ENCODE results near the gene PSMG4. TPM values are rescaled to one million over a fixed set of nuclear protein-coding genes. Genes with fewer than 3 reads are reported as not detected.

PSMG4 gene
- total RNA-seq, 1 donor from 2014 or later, result 24.1 TPM

DNA sequence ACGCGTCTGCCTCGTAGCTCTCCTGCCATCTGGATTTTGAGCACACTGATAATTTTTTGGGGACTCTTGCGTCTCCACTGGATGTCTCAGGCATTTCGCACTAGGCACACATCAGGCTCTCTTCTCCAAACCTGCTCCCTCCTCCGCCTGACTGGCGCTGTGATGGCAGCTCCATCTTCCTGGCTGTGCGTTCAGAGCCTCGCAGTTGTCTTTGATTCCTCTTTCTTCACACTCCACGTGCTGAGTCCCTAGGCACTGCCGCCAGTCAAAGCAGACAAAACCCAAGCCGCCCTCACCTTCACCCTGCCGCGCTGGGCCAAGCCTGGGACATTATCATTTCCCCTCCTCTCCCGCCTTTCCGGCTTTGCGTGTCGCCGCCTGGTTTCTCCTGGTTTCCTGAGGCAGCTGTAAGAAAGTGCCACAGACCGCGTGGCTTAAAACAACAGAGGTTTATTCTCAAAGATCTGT, 778 bp downstream of the PSMG4 start:
- Mint-ChIP-seq H3K36me3 (no peaks in the 10 kb centered on the region), H3K27ac (peak overlapping the region; percentile 95), H3K4me1 (ENCODE audit: unreplicated experiment) (peaks cover 20% of the 10 kb centered on the region), H3K9me3 (peaks cover 5% of the 10 kb centered on the region), H3K4me3 (peak overlapping the region; percentile 98), H3K27me3 (peaks cover 17% of the 10 kb centered on the region)
- TF ChIP-seq, protein P1, sequence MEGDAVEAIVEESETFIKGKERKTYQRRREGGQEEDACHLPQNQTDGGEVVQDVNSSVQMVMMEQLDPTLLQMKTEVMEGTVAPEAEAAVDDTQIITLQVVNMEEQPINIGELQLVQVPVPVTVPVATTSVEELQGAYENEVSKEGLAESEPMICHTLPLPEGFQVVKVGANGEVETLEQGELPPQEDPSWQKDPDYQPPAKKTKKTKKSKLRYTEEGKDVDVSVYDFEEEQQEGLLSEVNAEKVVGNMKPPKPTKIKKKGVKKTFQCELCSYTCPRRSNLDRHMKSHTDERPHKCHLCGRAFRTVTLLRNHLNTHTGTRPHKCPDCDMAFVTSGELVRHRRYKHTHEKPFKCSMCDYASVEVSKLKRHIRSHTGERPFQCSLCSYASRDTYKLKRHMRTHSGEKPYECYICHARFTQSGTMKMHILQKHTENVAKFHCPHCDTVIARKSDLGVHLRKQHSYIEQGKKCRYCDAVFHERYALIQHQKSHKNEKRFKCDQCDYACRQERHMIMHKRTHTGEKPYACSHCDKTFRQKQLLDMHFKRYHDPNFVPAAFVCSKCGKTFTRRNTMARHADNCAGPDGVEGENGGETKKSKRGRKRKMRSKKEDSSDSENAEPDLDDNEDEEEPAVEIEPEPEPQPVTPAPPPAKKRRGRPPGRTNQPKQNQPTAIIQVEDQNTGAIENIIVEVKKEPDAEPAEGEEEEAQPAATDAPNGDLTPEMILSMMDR (conservative IDR thresholded peaks at IDR 0.05), result no peak
- DNase-seq (ENCODE audit: extremely low spot score, unreplicated experiment), result no peak

DNA sequence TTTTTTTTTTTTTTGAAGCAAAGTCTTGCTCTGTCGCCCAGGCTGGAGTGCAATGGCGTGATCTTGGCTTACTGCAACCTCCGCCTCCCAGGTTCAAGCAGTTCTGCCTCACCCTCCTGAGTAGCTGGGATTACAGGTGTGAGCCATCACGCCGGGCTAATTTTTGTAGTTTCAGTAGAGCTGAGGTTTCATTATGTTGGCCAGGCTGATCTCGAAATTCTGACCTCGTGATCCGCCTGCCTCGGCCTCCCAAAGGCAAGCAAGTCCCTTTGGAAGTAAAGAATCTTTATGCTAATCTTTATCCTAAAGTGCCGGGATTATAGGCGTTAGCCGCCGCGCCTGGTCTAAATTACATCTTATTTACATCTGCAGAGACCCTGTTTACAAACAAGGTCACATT, 1.5 kb downstream of the PSMG4 start:
- DNase-seq (ENCODE audit: extremely low spot score, unreplicated experiment), result no peak
- H3K27ac Mint-ChIP-seq, result peak overlapping the region; percentile 63

DNA sequence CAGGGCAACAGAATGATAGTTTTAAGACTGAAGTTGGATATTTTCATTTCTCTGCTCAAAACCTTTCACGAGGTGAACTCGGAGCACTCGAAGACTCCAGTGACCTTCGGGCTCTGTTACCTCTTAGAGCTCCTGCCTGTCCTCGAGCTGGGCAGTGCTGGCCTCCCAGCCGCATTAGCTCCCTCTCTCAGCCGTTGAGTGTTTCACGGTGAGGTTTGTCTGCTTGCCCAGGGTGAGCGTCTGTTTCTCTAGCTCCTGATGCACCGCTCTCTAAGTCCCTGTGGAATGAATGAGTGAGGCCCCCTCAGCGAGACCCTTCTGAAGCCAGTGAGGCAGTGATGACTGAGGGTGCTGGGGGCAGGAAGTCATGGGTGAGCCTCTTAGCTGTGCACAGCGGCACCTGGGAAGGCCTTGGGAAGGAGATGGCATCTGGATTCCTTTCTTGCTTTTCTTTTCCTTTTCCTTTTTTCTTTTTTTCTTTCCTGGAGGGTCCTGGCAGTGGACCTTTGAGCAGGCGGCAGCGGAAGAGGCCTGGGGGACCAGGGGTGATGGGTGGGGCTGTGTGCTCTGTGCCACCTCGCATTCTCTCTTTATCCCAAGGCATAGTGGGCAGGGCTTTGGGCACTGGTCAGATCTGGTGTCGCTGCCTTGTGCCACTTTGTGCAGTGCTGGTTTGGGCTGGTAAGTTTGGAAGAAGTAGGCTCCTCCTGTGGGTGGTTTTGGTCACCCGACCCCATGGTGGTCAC, 2.2 kb downstream of the PSMG4 start:
- TF ChIP-seq, protein P1 (conservative IDR thresholded peaks at IDR 0.05), result no peak
- Mint-ChIP-seq H3K27me3 (peaks cover 9% of the 10 kb centered on the region), H3K4me3 (peak overlapping the region; percentile 63), H3K4me1 (ENCODE audit: unreplicated experiment) (peaks cover 20% of the 10 kb centered on the region), H3K9me3 (no peaks in the 10 kb centered on the region), H3K36me3 (no peaks in the 10 kb centered on the region), H3K27ac (peak overlapping the region; percentile 63)
- no peak for DNase-seq (ENCODE audit: extremely low spot score, unreplicated experiment)

More for the DNA sequence above, 1.5 kb downstream of the PSMG4 start:
- TF ChIP-seq, protein P1 (conservative IDR thresholded peaks at IDR 0.05), result no peak
- H3K4me1 Mint-ChIP-seq (ENCODE audit: unreplicated experiment), result peaks cover 20% of the 10 kb centered on the region
- no peaks in the 10 kb centered on the region for H3K9me3 Mint-ChIP-seq
- H3K36me3 Mint-ChIP-seq, result no peaks in the 10 kb centered on the region
- peak overlapping the region; percentile 98 for H3K4me3 Mint-ChIP-seq
- H3K27me3 Mint-ChIP-seq, result peaks cover 16% of the 10 kb centered on the region

DNA sequence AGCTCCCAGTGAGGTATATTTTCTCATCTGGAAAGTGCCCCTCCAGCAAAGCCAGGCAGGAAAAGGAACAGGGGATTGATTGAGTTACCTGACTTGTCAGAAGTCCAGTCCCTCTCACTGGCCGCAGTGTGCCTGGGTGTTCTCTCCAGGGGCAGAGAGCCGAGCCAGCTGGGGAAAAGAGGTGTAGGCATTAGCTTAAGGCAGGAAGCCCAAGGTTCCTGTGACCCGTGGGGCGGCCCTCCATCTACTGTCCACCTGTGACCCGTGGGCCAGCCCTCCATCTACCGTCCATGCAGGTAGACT, 2.7 kb downstream of the PSMG4 start:
- peak overlapping the region; percentile 63 for H3K4me3 Mint-ChIP-seq
- no peak overlapping the region for H3K27ac Mint-ChIP-seq
- TF ChIP-seq, protein P1 (conservative IDR thresholded peaks at IDR 0.05), result no peak
- DNase-seq (ENCODE audit: extremely low spot score, unreplicated experiment), result no peak
- peaks cover 20% of the 10 kb centered on the region for H3K4me1 Mint-ChIP-seq (ENCODE audit: unreplicated experiment)
- peaks cover 7% of the 10 kb centered on the region for H3K27me3 Mint-ChIP-seq
- H3K9me3 Mint-ChIP-seq, result no peaks in the 10 kb centered on the region
- peaks cover 2% of the 10 kb centered on the region for H3K36me3 Mint-ChIP-seq

DNA sequence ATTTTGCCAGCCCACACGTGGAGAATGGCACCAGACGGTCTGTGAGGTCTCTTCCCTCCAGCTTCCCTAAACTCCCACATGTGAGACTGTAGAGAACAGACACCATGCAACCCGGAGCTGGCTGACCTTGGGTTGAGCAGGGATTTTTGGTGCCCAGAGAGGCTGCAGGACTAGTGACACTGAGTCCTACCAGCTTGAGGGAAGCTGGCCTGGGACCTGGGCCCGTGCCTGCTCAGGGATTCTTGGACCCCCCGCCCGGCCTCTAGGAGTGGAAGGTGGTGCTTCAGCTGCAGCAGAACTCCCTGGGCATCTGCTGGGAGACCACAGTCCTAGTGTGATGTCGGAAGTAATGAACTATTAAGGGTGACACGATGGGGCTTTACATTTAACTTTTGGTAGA, 3.2 kb downstream of the PSMG4 start:
- Mint-ChIP-seq H3K36me3 (peaks cover 3% of the 10 kb centered on the region), H3K4me1 (ENCODE audit: unreplicated experiment) (peaks cover 20% of the 10 kb centered on the region), H3K27ac (no peak overlapping the region), H3K27me3 (peaks cover 3% of the 10 kb centered on the region), H3K4me3 (peak overlapping the region; percentile 36), H3K9me3 (no peaks in the 10 kb centered on the region)
- DNase-seq (ENCODE audit: extremely low spot score, unreplicated experiment), result no peak
- TF ChIP-seq, protein P1 (conservative IDR thresholded peaks at IDR 0.05), result no peak

Data from type B pancreatic cell (in vitro differentiated cells).